GM12878 (cell line): ENCODE measurements around the gene CADM2. TPM values are rescaled to one million over a fixed set of nuclear protein-coding genes. Genes with fewer than 3 reads are reported as not detected.
"Not testable (repeated sequence)": the region's sequence is repeated elsewhere in the genome, so short reads cannot be mapped to it uniquely, and the experiment has no call there.

Experiments
- ATAC-seq: fragments of 200-7000 bp; cut with Tn5 transposase; 3 replicates; pipeline ENCODE4 v1.9.1; 2020; ENCODE audit warnings: mild to moderate bottlenecking, moderate library complexity
- BruUV-seq: library from RNA; stranded (reverse); fragments of 400-500 nt; replicated peaks from 2 replicates; lab custom pipeline; 2021; lab: Mats Ljungman, UMichigan
- CTCF ChIA-PET: fragments of 300-600 bp; sonication (Branson Sonifier 250); formaldehyde crosslinking; extraction: SDS; loops from one replicate; lab custom pipeline; 2021; ENCODE audit warnings: inconsistent platforms; lab: Yijun Ruan, JAX
- POLR2A ChIA-PET: fragments of 350-600 bp; formaldehyde crosslinking; extraction: SDS; loops from one replicate; lab custom pipeline; 2021; ENCODE audit warnings: inconsistent platforms; lab: Charles Lee
- RAD21 ChIA-PET: fragments of 300-600 bp; sonication (Branson Sonifier 250); formaldehyde crosslinking; loops from one replicate; lab custom pipeline; 2023; ENCODE audit warnings: antibody characterized with exemption; ENCODE audit not compliant: unreplicated experiment; lab: Charles Lee
- SMC1A ChIA-PET: fragments of 300-600 bp; sonication (Branson Sonifier 250); formaldehyde crosslinking; loops from one replicate; lab custom pipeline; 2023; ENCODE audit not compliant: unreplicated experiment, uncharacterized antibody; lab: Charles Lee
- DNase-seq: peaks from one replicate; pipeline ENCODE4 v3.0.0-alpha.2; 2011; ENCODE audit warnings: low read depth, low spot score
- FAIRE-seq: peaks from 3 replicates; lab custom pipeline; 2011; peaks lifted over from hg19 to GRCh38; lab: Jason Lieb, UNC
- H2AFZ ChIP-seq: 2 replicates; pipeline ENCODE4 v1.6.0; 2011; ENCODE audit warnings: low read depth, low read length, control low read depth; ENCODE audit not compliant: control insufficient read depth
- H3K27ac ChIP-seq: 2 replicates; pipeline ENCODE4 v1.5.1; 2011; ENCODE audit warnings: control low read depth; ENCODE audit not compliant: control insufficient read depth, insufficient read depth
- H3K27me3 ChIP-seq, 2 experiments: replicated peaks in 1 of 2; 2 replicates each; pipeline versions ENCODE4 v1.6.0 to v1.6.1; 2011; ENCODE audit warnings: low read length in 1 of 2; ENCODE audit not compliant: control insufficient read depth in 2 of 2, insufficient read depth in 2 of 2
- H3K36me3 ChIP-seq, 2 experiments: 2 replicates each; pipeline ENCODE4 v1.5.1; 2011; ENCODE audit warnings: low read length in 1 of 2; ENCODE audit not compliant: control insufficient read depth in 2 of 2, insufficient read depth in 2 of 2
- H3K4me1 ChIP-seq: 2 replicates; pipeline ENCODE4 v1.6.1; 2011; ENCODE audit warnings: mild to moderate bottlenecking, low read length, moderate library complexity, mixed read lengths; ENCODE audit not compliant: control insufficient read depth, insufficient read depth
- H3K4me2 ChIP-seq: 2 replicates; pipeline ENCODE4 v1.6.0; 2011; ENCODE audit warnings: control low read depth; ENCODE audit not compliant: control insufficient read depth, insufficient read depth
- H3K4me3 ChIP-seq: fragments of 200-600 bp; sonication (generic); 2 replicates; pipeline ENCODE4 v1.5.1; 2016
- H3K79me2 ChIP-seq: 2 replicates; pipeline ENCODE4 v1.6.0; 2011; ENCODE audit warnings: low read length; ENCODE audit not compliant: control insufficient read depth, insufficient read depth
- H3K9ac ChIP-seq: 2 replicates; pipeline ENCODE4 v1.8.0; 2011; ENCODE audit warnings: low read length, control low read depth, mixed read lengths; ENCODE audit not compliant: control insufficient read depth, insufficient read depth
- H3K9me3 ChIP-seq: replicated peaks from 3 replicates; pipeline ENCODE4 v1.5.1; 2011; ENCODE audit warnings: mild to moderate bottlenecking, low read length; ENCODE audit not compliant: control insufficient read depth, insufficient read depth
- H4K20me1 ChIP-seq: 2 replicates; pipeline ENCODE4 v1.6.0; 2011; ENCODE audit not compliant: control insufficient read depth, insufficient read depth
- CHD4 ChIP-seq: fragments of 200-600 bp; sonication (generic); IDR thresholded peaks from 2 replicates; pipeline ENCODE4 v1.6.1; 2016; ENCODE audit warnings: mild to moderate bottlenecking
- DPF2 ChIP-seq: fragments of 450-650 bp; IDR thresholded peaks from 2 replicates; pipeline ENCODE4 v1.6.1; 2017; ENCODE audit warnings: mild to moderate bottlenecking
- EED ChIP-seq: sonication (generic); IDR thresholded peaks from 2 replicates; pipeline ENCODE4 v1.6.1; 2016; ENCODE audit warnings: antibody characterized with exemption, low read depth
- NFIC ChIP-seq: IDR thresholded peaks from 2 replicates; pipeline ENCODE4 v1.6.1; 2012; ENCODE audit warnings: low read depth, mild to moderate bottlenecking, inconsistent platforms, low read length, moderate library complexity
- POU2F2 ChIP-seq: IDR thresholded peaks from 3 replicates; pipeline ENCODE4 v1.6.1; 2011; ENCODE audit warnings: low read depth, mild to moderate bottlenecking, low read length, borderline replicate concordance
- TAF1 ChIP-seq: IDR thresholded peaks from 2 replicates; pipeline ENCODE4 v1.6.1; 2011; ENCODE audit warnings: mild to moderate bottlenecking, low read depth, low read length, borderline replicate concordance
- WGBS: methylation state at CpG from one replicate; pipeline ENCODE4 v1.1.6; 2016; ENCODE audit warnings: low lambda C conversion rate; ENCODE audit not compliant: insufficient replicate concordance, insufficient coverage; ENCODE audit errors: missing lambda C conversion rate; 5-methylcytosine and 5-hydroxymethylcytosine counted together
- in situ Hi-C: fragments of 300-500 bp; cut with MboI; formaldehyde crosslinking; loops from 9 replicates; pipeline ENCODE4 v1.14.3; 2018; ENCODE audit warnings: mixed read lengths
- intact Hi-C: fragments of 100-400 bp; cut with micrococcal nuclease; formaldehyde crosslinking; loops from one replicate; pipeline ENCODE4 v1.14.2; 2022; ENCODE audit not compliant: unreplicated experiment
- polyA plus RNA-seq, 11 experiments: library from polyadenylated mRNA; depleted of rRNA in 4 of 11; unstranded in 6 of 11; stranded (reverse) in 5 of 11; fragments of >200 nt; fragmentation: Nextera tagmentation in 4 of 11; fragmentation: Illumina TruSeq in 1 of 11; extraction: Ambion mirVana in 4 of 11; extraction: Trizol in 1 of 11; gene quantifications; 1 replicate in 1 of 11; 2 replicates in 10 of 11; pipeline versions ENCODE4 v1.2.1 to v1.2.3, GENCODE V29; 2011 to 2016; ENCODE audit warnings: inconsistent platforms in 2 of 11, missing spikeins in 2 of 11, low read depth in 1 of 11
- total RNA-seq, 4 experiments: library from RNA; depleted of rRNA in 3 of 4; stranded (reverse); fragments of >200 nt in 3 of 4; fragmentation: Illumina TruSeq in 1 of 4; extraction: Trizol in 1 of 4; gene quantifications; 2 replicates each; pipeline versions ENCODE4 v1.2.1 to v1.2.3, GENCODE V29; 2013 to 2021
- TF ChIP-seq, protein P1 (sequence below): fragments of 450-650 bp; formaldehyde crosslinking; IDR thresholded peaks from 2 replicates; pipeline ENCODE4 v1.4.0; 2020; ENCODE audit warnings: mild to moderate bottlenecking, moderate library complexity

CADM2 gene
- total and polyA plus RNA-seq, 10 of the 15 experiments (the other 5 are each of a cell fraction or from before 2014, with no cell fraction given), result 0.13 TPM; not detected in 9

DNA sequence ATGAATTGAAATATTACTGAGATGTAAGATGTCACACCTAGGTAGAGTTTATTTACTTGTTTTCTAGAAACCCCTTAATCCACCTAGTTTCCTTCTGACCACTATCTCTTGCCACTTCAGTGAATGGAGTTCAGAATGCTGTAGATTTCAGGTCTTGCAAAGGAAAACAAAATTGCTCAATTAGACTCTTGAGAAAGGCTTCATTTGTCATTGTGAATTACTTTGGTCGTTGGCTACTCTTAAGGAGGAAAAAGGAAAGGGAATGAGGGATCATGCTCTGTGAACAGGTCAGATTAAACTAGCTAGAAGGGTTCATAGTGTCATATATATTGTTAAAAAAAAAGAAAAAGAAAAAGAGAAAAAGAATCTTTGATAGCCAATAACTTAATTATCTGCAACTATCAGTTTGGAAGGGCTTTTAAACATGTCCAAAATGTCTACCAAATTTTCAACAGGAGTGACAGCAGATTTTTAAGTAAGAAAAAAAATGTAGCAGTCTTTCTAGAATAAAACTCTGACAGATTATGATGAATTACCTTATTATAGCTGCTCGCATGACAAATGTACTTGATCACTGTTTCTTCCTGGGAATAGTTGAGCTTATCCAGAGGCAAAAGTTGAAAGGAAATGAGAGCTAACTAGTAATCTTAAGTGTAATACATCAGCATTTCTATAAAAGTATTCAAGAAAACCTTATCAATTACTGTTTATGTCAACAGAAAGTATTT lies 543.5 kb downstream of the CADM2 start (continued):
- TF ChIP-seq, protein P1, sequence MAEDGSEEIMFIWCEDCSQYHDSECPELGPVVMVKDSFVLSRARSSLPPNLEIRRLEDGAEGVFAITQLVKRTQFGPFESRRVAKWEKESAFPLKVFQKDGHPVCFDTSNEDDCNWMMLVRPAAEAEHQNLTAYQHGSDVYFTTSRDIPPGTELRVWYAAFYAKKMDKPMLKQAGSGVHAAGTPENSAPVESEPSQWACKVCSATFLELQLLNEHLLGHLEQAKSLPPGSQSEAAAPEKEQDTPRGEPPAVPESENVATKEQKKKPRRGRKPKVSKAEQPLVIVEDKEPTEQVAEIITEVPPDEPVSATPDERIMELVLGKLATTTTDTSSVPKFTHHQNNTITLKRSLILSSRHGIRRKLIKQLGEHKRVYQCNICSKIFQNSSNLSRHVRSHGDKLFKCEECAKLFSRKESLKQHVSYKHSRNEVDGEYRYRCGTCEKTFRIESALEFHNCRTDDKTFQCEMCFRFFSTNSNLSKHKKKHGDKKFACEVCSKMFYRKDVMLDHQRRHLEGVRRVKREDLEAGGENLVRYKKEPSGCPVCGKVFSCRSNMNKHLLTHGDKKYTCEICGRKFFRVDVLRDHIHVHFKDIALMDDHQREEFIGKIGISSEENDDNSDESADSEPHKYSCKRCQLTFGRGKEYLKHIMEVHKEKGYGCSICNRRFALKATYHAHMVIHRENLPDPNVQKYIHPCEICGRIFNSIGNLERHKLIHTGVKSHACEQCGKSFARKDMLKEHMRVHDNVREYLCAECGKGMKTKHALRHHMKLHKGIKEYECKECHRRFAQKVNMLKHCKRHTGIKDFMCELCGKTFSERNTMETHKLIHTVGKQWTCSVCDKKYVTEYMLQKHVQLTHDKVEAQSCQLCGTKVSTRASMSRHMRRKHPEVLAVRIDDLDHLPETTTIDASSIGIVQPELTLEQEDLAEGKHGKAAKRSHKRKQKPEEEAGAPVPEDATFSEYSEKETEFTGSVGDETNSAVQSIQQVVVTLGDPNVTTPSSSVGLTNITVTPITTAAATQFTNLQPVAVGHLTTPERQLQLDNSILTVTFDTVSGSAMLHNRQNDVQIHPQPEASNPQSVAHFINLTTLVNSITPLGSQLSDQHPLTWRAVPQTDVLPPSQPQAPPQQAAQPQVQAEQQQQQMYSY, result no peak
- TF ChIP-seq POU2F2 (no peak), NFIC (no peak), DPF2 (no peak), CHD4 (no peak), TAF1 (no peak), EED (no peak)

DNA sequence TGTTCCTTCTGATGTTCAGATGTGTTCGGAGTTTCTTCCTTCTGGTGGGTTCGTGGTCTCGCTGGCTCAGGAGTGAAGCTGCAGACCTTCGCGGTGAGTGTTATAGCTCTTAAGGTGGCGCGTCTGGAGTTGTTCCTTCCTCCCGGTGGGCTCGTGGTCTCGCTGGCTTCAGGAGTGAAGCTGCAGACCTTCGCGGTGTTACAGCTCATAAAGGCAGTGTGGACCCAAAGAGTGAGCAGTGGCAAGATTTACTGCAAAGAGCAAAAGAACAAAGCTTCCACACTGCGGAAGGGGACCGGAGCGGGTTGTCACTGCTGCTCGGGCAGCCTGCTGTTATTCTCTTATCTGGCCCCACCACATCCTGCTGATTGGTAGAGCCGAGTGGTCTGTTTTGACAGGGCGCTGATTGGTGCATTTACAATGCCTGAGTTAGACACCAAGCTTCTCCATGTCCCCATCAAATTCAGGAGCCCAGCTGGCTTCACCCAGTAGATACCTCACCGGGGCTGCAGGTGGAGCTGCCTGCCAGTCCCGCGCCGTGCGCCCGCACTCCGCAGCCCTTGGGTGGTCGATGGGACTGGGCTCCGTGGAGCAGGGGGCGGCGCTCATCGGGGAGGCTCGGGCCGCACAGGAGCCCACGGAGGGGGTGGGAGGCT lies 545.5 kb downstream of the CADM2 start:
- H3K79me2 ChIP-seq, POLR2A ChIA-PET, CTCF ChIA-PET, BruUV-seq, H3K36me3 ChIP-seq, H4K20me1 ChIP-seq, in situ Hi-C loops, RAD21 ChIA-PET, intact Hi-C loops, H3K4me2 ChIP-seq, H3K4me1 ChIP-seq, DNase-seq, ATAC-seq, H3K9me3 ChIP-seq, SMC1A ChIA-PET, H3K27me3 ChIP-seq, H3K27ac ChIP-seq, H3K9ac ChIP-seq, FAIRE-seq, H2AFZ ChIP-seq, H3K4me3 ChIP-seq: not testable (repeated sequence)
- WGBS, result 73% methylated on average over 29 of the region's 33 CpGs

DNA sequence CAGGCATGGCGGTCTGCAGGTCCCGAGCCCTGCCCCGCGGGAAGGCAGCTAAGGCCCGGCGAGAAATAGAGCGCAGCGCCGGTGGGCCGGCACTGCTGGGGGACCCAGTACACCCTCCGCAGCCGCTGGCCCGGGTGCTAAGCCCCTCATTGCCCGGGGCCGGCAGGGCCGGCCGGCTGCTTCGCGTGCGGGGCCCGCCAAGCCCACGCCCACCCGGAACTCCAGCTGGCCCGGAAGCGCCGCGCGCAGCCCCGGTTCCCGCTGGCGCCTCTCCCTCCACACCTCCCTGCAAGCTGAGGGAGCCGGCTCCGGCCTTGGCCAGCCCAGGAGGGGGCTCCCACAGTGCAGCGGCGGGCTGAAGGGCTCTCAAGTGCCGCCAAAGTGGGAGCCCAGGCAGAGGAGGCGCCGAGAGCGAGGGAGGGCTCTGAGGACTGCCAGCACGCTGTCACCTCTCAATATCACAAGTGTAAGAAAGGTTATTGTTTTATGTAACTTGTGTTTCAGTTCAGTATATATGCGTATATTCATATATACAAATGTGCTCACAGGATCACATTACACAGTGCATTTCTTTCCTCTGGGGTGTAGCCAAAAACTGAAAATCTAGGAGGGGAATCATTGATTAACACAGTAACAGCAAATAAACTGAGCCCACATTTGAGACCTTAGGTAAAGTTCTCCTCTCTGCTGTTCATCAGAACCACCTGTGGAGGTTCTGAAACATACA lies 546.2 kb downstream of the CADM2 start:
- DNase-seq, H4K20me1 ChIP-seq, H3K27me3 ChIP-seq, in situ Hi-C loops, ATAC-seq, RAD21 ChIA-PET, H3K9me3 ChIP-seq, H3K27ac ChIP-seq, H3K79me2 ChIP-seq, H3K9ac ChIP-seq, H3K4me2 ChIP-seq, SMC1A ChIA-PET, H2AFZ ChIP-seq, H3K4me3 ChIP-seq, POLR2A ChIA-PET, intact Hi-C loops, FAIRE-seq, H3K36me3 ChIP-seq, H3K4me1 ChIP-seq, BruUV-seq: not testable (repeated sequence)
- WGBS, result 78% methylated on average over 17 of the region's 41 CpGs
- CTCF ChIA-PET, result interaction anchor here (1.4 kb wide), 1 partner anchor 13 kb away, joined by 3 read pairs; no protein-coding TSS in a partner anchor
